GM10847 (cell line): ENCODE results near the gene SLC39A5.

Experiments used
- POLR2A ChIP-seq: IDR thresholded peaks from 2 replicates; pipeline ENCODE4 v1.6.1; 2011; ENCODE audit not compliant: insufficient read length; ENCODE audit errors: extremely low read depth

SLC39A5 gene, protein sequence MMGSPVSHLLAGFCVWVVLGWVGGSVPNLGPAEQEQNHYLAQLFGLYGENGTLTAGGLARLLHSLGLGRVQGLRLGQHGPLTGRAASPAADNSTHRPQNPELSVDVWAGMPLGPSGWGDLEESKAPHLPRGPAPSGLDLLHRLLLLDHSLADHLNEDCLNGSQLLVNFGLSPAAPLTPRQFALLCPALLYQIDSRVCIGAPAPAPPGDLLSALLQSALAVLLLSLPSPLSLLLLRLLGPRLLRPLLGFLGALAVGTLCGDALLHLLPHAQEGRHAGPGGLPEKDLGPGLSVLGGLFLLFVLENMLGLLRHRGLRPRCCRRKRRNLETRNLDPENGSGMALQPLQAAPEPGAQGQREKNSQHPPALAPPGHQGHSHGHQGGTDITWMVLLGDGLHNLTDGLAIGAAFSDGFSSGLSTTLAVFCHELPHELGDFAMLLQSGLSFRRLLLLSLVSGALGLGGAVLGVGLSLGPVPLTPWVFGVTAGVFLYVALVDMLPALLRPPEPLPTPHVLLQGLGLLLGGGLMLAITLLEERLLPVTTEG

DNA sequence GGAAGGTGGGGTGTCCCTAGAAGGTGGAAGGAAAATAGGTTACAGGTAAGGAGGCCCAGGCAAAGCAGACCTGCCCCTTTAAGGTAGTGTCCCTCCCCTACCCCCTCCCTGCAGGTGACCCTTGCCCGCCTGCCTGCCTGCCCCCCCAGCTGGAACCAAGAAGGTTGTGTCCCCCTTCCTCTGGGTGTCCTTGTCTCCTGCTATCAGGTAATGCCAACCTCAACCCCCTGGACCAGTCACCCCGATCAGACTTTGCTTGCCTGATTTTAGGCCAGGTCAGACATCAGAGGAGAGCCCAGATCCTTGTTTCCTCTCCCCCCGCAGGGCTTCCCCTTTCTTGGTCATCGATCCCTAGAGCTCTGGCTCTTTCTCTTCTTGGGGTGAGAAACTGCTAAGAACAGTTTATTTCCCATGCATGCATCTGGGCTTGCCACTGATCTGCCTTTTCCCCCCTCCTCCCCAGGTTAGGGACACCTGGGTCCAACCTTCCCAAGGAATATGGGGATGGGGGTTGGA is at the start of gene SLC39A5:
TSS of gene SLC39A5 (plus strand) at position 136 of the 516 bp plus-strand sequence. CDS start 1,224 bp downstream, outside the sequence.
- TF ChIP-seq POLR2A, result no peak

- TF ChIP-seq POLR2A, result no peak
These were observed 42.9 kb upstream of the SLC39A5 start for GRCh38 chr12:56186957-56187356.

DNA sequence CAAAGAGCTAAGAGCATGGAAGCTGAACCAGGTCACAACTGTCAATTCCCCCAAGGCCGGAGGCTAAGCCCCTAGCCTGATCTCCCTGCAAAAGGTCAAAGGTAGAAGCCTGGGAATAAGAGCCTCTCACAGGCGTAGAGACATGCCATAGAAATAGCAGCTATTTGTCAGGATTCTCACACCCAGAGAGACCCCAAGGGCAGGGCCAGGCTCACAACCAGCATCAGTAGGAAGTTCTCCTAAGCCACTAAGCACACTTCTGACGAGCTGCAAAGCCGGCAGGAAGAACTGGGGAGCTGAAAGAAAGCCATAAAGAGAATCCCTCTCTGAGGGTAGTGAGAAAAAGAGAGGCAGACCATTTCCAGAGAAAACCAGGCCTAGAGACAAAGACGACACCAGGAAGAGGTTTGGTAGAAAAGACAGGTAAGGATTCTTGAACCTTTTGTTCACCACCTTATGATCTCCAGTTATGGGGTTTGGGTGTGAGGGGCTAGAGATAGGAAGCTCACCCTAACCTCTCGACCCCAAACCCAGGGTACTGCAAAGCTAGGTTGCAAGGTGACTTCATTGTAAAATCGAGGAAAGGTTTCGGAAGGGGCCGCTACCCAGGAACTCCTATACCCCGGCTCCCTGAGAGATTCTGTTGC is 41.6 kb upstream of the SLC39A5 start:
- TF ChIP-seq POLR2A, result no peak

- TF ChIP-seq POLR2A, result no peak
These were observed 41.1 kb upstream of the SLC39A5 start for GRCh38 chr12:56188778-56189098.

- TF ChIP-seq POLR2A, result peak; percentile 18
These were observed 40.5 kb upstream of the SLC39A5 start, which contains the start of gene SMARCC2 for GRCh38 chr12:56189099-56189917. Gene SMARCC2 (minus strand): TSS chr12:56189483. CDS start chr12:56189461, 22 bp downstream.

DNA sequence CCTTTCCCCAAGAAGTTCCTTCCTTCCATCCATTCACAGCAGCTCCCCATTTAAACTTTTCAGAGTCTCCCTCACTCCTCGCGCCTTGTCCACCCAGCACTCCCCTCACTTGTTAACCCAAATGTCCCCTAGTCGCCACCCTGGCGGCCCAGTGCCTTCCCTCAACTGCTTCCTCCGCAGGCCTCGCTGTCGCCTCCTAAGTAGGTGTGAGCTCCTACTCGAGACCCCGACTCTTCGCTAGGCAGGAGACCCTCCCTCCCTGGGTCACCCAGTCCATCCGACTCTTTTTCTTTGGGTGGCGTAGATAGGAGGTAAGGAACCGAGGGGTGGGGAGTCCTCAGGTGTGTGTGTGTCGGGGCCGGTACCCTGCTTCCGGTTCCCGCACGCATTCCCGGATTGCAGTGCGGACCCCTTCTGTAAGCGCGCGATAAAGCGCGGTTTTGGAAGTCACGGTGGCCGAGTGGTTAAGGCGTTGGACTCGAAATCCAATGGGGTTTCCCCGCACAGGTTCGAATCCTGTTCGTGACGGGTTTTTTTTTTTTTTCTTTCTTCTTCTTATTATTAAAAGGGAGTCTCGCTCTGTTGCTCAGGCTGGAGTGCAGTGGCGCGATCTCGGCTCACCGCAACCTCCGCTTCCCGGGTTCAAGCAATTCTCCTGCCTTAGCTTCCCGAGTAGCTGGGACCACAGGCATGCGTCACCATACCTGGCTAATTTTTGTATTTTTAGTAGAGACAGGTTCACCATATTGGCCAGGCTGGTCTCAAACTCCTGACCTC is 39.7 kb upstream of the SLC39A5 start:
- TF ChIP-seq POLR2A, result no peak

- no peak for TF ChIP-seq POLR2A
These were observed 39.1 kb upstream of the SLC39A5 start for GRCh38 chr12:56190695-56191155.

GRCh38 chr12:56192582-56192981 is 37.3 kb upstream of the SLC39A5 start:
- no peak for TF ChIP-seq POLR2A

GRCh38 chr12:56193025-56193578 is 36.7 kb upstream of the SLC39A5 start:
- TF ChIP-seq POLR2A, result no peak

- no peak for TF ChIP-seq POLR2A
These were observed 31.8 kb upstream of the SLC39A5 start for GRCh38 chr12:56197921-56198635.

- TF ChIP-seq POLR2A, result no peak
These were observed 31.0 kb upstream of the SLC39A5 start for GRCh38 chr12:56198836-56199235.

DNA sequence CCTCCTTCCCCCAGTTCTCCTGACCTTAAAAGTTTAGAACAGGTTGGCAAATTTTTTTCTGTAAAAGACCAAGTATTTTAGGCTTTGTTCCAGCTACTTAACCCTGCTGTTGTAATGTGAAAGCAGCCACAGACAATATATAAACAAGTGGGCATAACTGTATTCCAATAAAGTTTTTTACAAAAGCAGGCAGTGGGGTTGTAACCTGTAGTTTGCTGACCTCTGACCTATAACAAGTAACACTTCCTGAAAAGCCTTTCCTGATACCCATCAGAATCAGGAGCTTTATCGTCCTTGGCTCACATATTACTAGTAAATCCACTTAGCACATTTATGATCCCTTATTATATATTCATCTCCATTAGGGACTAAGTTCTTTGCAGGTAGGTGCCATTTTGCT is 27.5 kb upstream of the SLC39A5 start:
- no peak for TF ChIP-seq POLR2A

DNA sequence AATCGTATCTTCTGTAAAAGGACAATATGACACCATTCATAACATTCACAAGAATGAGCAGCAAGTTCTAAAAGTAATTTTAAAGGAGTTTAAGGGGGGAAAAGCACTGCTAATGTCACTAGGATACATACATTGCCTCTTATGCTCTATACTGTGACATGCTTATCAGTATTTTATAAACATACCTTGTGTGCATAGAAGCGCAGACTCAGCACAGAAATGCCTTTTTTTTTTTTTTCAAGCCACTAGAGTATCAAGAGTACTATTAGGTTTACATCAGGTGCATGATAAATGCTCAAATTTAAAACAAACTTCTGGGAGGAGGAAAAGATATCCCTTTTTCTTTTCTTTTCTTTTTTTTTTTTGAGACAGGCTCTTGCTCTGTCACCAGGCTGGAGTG is 27.0 kb upstream of the SLC39A5 start:
- no peak for TF ChIP-seq POLR2A
